RWPE2 (cell line): ENCODE results near the gene WDFY2.

Experiments used
- ATAC-seq: fragments of 200-7000 bp; cut with Tn5 transposase; 3 replicates; pipeline ENCODE4 v1.9.1; 2021; ENCODE audit warnings: low read depth
- DNase-seq: peaks from one replicate; pipeline ENCODE4 v3.0.0-alpha.2; 2020; ENCODE audit warnings: low spot score
- H3K27ac ChIP-seq: fragments of 450-650 bp; 2 replicates; pipeline ENCODE4 v1.5.1; 2017; ENCODE audit warnings: mild to moderate bottlenecking; ENCODE audit not compliant: poor library complexity, severe bottlenecking
- H3K27me3 ChIP-seq: fragments of 250-450 bp; sonication (Bioruptor Pico); 2 replicates; pipeline ENCODE4 v1.5.1; 2021; ENCODE audit warnings: mild to moderate bottlenecking, moderate library complexity; ENCODE audit not compliant: insufficient read depth, poor library complexity, severe bottlenecking
- H3K36me3 ChIP-seq: fragments of 250-450 bp; sonication (Bioruptor Pico); 2 replicates; pipeline ENCODE4 v1.5.1; 2020; ENCODE audit warnings: low read depth, mild to moderate bottlenecking, moderate library complexity
- H3K4me1 ChIP-seq: fragments of 250-450 bp; sonication (Bioruptor Pico); 2 replicates; pipeline ENCODE4 v1.5.1; 2021; ENCODE audit warnings: mild to moderate bottlenecking, moderate library complexity; ENCODE audit not compliant: insufficient read depth, poor library complexity, severe bottlenecking
- H3K4me3 ChIP-seq: fragments of 250-450 bp; sonication (Bioruptor Pico); 2 replicates; pipeline ENCODE4 v1.5.1; 2021; ENCODE audit warnings: mild to moderate bottlenecking, moderate library complexity; ENCODE audit not compliant: severe bottlenecking
- H3K9me3 ChIP-seq: fragments of 250-450 bp; sonication (Bioruptor Pico); 2 replicates; pipeline ENCODE4 v1.5.1; 2021; ENCODE audit warnings: mild to moderate bottlenecking, moderate library complexity; ENCODE audit not compliant: severe bottlenecking
- CTCF ChIP-seq: fragments of 450-650 bp; IDR thresholded peaks from one replicate; pipeline ENCODE4 v1.5.1; 2017; ENCODE audit warnings: mild to moderate bottlenecking, moderate library complexity; ENCODE audit not compliant: poor library complexity, severe bottlenecking

The WDFY2 gene

GRCh38 chr13:51629491-51630287 lies 45.4 kb downstream of the WDFY2 start:
- H3K4me3 ChIP-seq = no peak overlapping the region
- DNase-seq (no peak), ATAC-seq (no peak)
- no peaks in the 10 kb centered on the region for H3K9me3 ChIP-seq
- H3K27me3 ChIP-seq = no peaks in the 10 kb centered on the region
- peaks cover 59% of the 10 kb centered on the region for H3K4me1 ChIP-seq
- H3K27ac ChIP-seq = peak overlapping the region; percentile 99
- peaks cover 9% of the 10 kb centered on the region; the same call in 1 of the 2 replicates for H3K36me3 ChIP-seq
- TF ChIP-seq CTCF = no peak

GRCh38 chr13:51630288-51630615 lies 46.0 kb downstream of the WDFY2 start:
- no peak for TF ChIP-seq CTCF
- peaks cover 57% of the 10 kb centered on the region for H3K4me1 ChIP-seq
- no peak for ATAC-seq
- H3K4me3 ChIP-seq = no peak overlapping the region
- DNase-seq = no peak
- H3K36me3 ChIP-seq = peaks cover 9% of the 10 kb centered on the region; the same call in 1 of the 2 replicates
- no peaks in the 10 kb centered on the region for H3K9me3 ChIP-seq
- peak overlapping the region; percentile 99 for H3K27ac ChIP-seq
- no peaks in the 10 kb centered on the region for H3K27me3 ChIP-seq

- Histone ChIP-seq H3K4me3 (no peak overlapping the region), H3K27ac (peak overlapping the region; percentile 99), H3K4me1 (peaks cover 69% of the 10 kb centered on the region)
These were observed 48.5 kb downstream of the WDFY2 start for GRCh38 chr13:51632591-51633362.

GRCh38 chr13:51635137-51635878 lies 51.0 kb downstream of the WDFY2 start:
- Histone ChIP-seq H3K4me3 (no peak overlapping the region), H3K27me3 (no peaks in the 10 kb centered on the region), H3K27ac (peak overlapping the region; percentile 99), H3K4me1 (peaks cover 84% of the 10 kb centered on the region), H3K36me3 (peaks cover 12% of the 10 kb centered on the region; the same call in 1 of the 2 replicates), H3K9me3 (no peaks in the 10 kb centered on the region)
- ATAC-seq = no peak
- no peak for DNase-seq
- no peak for TF ChIP-seq CTCF

More at GRCh38 chr13:51632591-51633362, 48.5 kb downstream of the WDFY2 start:
- peak; percentile 11; the same call in 1 of the 3 replicates for ATAC-seq
- peaks cover 5% of the 10 kb centered on the region; the same call in 1 of the 2 replicates for H3K36me3 ChIP-seq
- H3K9me3 ChIP-seq = no peaks in the 10 kb centered on the region
- H3K27me3 ChIP-seq = no peaks in the 10 kb centered on the region
- no peak for TF ChIP-seq CTCF
- DNase-seq = no peak
